Mesodermal cell (in vitro differentiated cells): Measurements from ENCODE around the gene TBC1D22A.

ENCODE experiments used
- H3K27ac ChIP-seq: 2 replicates; pipeline ENCODE4 v1.7.0; 2013; ENCODE audit warnings: mild to moderate bottlenecking, low read depth, low read length, moderate library complexity; ENCODE audit not compliant: severe bottlenecking
- H3K36me3 ChIP-seq: 2 replicates; pipeline ENCODE4 v1.7.1; 2013; ENCODE audit warnings: mild to moderate bottlenecking, low read length, moderate library complexity; ENCODE audit not compliant: control insufficient read depth, insufficient read depth
- H3K4me1 ChIP-seq: one replicate; pipeline ENCODE4 v1.7.1; 2013; ENCODE audit warnings: mild to moderate bottlenecking, low read length; ENCODE audit not compliant: insufficient read depth, control insufficient read depth, poor library complexity, severe bottlenecking
- H3K4me3 ChIP-seq: 2 replicates; pipeline ENCODE4 v1.7.0; 2013; ENCODE audit warnings: low read length, control low read depth, mild to moderate bottlenecking; ENCODE audit not compliant: insufficient read depth, poor library complexity, severe bottlenecking; ENCODE audit errors: extremely low read depth
- H3K9me3 ChIP-seq: 2 replicates; pipeline ENCODE4 v1.7.1; 2013; ENCODE audit warnings: mild to moderate bottlenecking, low read length, moderate library complexity; ENCODE audit not compliant: control insufficient read depth
- WGBS, 2 experiments: methylation state at CpG; one replicate each; pipeline ENCODE4 v1.1.5; 2013; ENCODE audit warnings: missing lambda C conversion rate in 2 of 2; ENCODE audit not compliant: insufficient coverage in 2 of 2; 5-methylcytosine and 5-hydroxymethylcytosine counted together

TBC1D22A gene

DNA sequence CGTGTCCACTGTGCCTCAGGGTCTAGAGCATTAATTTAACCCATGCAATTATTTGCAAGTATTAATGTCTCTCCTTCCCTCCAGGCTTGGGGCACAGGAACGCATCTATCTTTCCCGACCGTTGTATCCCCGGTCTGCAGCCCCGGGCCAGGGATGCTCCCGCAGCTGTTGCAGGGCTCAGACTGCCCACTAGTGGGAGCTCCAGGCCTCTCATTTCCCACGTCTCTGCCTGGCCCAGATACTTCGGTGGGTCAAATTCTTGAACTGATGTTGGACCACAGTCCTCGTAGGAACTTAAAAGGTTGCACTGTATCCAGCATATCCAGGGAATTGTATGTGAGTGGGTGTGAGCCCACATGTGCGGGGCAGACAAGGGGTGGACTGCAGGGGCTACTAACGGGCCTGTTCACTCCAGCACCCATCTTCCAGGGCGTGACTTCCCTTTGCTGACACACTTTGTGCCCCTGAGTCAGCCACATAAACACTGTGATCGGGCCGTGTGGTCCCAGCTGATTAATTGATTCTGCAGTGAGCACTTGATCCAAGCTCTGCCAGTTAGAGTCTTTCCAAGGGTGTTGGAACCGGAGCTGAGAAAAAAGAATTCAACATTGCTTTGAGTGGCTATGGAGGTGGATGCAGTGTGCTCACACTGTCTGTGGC, 451.3 kb downstream of the TBC1D22A start:
- no peak overlapping the region for H3K4me3 ChIP-seq
- no peak overlapping the region for H3K27ac ChIP-seq
- H3K4me1 ChIP-seq, result no peaks in the 10 kb centered on the region
- peaks cover 27% of the 10 kb centered on the region for H3K9me3 ChIP-seq
- H3K36me3 ChIP-seq, result no peaks in the 10 kb centered on the region
- 71% methylated on average over 15 to 16 of the region's 16 CpGs for WGBS, 2 experiments

- Histone ChIP-seq H3K36me3 (no peaks in the 10 kb centered on the region), H3K4me3 (no peak overlapping the region), H3K27ac (no peak overlapping the region), H3K9me3 (peaks cover 26% of the 10 kb centered on the region), H3K4me1 (no peaks in the 10 kb centered on the region)
- WGBS, 2 experiments, result 65% methylated on average over 2 to 4 of the region's 5 CpGs
These were observed 453.4 kb downstream of the TBC1D22A start for GRCh38 chr22:47215851-47216250.

DNA sequence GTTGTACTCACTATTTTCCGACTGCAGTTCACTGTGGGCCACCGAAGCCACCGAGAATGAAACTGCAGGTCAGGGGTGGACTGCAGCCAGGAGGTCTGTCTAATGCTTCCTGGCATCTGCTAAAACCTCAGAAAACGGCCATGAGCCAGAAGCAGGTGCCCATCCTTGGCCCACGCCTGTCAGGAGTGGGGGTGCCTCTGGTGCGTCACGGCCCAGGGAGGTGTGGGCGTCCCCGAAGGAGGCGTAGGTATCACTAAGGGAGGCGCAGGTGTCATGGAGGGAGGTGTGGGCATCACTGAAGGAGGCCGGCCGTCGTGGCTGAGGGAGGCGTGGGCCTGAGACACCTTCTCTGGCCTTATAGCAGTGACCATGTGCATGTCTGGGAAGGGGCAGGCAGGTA, 456.2 kb downstream of the TBC1D22A start:
- H3K9me3 ChIP-seq, result peaks cover 41% of the 10 kb centered on the region
- no peaks in the 10 kb centered on the region for H3K36me3 ChIP-seq
- no peak overlapping the region for H3K4me3 ChIP-seq
- no peak overlapping the region for H3K27ac ChIP-seq
- no peaks in the 10 kb centered on the region for H3K4me1 ChIP-seq
- 83 to 85% methylated on average over 12 to 15 of the region's 15 CpGs for WGBS, 2 experiments

DNA sequence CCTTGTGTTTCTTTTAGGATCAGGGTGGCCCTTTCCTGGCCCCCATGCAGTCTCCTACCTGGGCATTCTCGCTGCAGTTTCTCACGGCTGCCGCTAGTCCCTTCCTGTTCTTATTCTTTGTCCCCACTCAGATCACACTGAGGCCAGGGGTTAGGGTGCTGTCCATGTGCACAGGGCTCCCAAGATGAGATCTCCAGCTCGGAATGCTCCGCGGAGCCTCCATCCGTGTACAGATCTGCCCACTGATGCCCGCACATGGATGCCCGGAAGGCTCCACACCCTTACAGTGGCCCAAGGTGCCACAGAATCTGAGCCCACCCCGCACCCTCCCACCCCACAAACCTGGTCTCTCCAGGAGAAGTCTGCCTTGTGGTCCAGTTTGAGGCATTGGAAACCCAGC, 457.3 kb downstream of the TBC1D22A start:
- no peak overlapping the region for H3K4me3 ChIP-seq
- no peak overlapping the region for H3K27ac ChIP-seq
- H3K36me3 ChIP-seq, result no peaks in the 10 kb centered on the region
- H3K9me3 ChIP-seq, result peaks cover 39% of the 10 kb centered on the region
- 73 to 79% methylated on average over 9 to 10 of the region's 10 CpGs for WGBS, 2 experiments
- no peaks in the 10 kb centered on the region for H3K4me1 ChIP-seq

DNA sequence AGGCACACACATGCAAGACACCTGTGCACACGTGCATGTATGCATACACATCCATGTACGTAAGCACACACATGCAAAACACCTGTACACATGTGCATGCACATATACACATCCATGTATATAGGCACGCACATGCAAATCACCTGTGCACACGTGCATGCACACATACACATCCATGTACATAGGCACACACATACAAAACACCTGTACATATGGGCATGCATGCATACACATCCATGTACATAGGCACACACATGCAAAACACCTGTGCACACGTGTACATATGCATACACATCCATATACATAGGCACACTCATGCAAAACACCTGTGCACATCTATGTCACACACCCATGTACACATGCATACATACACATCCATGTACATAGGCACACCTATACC, 458.3 kb downstream of the TBC1D22A start:
- no peak overlapping the region for H3K27ac ChIP-seq

DNA sequence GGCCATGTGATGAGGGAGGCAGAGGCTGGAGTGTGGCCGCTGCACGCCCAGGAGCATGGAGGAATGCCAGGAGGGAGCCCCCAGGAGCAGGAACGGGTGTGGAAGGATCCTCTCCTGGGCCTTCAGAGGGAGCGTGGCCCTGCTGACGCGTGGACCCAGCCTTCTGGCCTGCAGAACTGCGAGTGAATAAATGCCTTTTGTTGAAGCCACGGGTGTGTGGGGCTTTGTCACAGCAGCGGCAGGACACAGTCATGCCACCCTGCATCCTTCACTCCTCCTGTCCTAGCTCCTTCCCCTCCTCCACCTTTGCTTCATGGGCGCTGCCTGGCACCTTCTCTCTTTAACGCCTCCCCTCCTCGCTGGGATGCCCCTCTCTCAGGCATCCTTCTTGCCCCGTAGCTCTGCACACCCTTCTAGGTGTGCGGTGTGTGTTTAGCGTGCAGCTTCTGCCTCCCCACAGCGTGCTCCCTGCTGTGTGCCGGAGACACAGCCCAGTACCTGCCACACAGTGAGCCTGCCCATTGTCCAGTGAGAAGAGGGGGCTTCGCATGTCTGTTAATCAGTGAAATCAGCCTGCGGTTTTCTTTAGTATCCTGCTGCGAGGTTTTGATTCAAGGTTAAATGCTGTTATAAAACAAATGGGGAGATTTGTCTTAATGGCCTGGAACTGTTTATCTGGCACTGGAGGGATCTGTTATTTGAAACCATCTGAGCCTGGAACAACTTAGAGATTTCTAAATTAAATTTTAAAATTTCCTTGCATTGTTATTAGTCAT, 459.6 kb downstream of the TBC1D22A start:
- Histone ChIP-seq H3K36me3 (no peaks in the 10 kb centered on the region), H3K27ac (no peak overlapping the region), H3K9me3 (peaks cover 43% of the 10 kb centered on the region), H3K4me3 (no peak overlapping the region), H3K4me1 (no peaks in the 10 kb centered on the region)
- WGBS, 2 experiments, result 81 to 82% methylated on average over 13 to 20 of the region's 20 CpGs

More for the DNA sequence above, 458.3 kb downstream of the TBC1D22A start:
- H3K36me3 ChIP-seq, result no peaks in the 10 kb centered on the region
- H3K4me3 ChIP-seq, result no peak overlapping the region
- H3K4me1 ChIP-seq, result no peaks in the 10 kb centered on the region
- H3K9me3 ChIP-seq, result peaks cover 46% of the 10 kb centered on the region
- 55 to 59% methylated on average over 5 of the region's 5 CpGs for WGBS, 2 experiments
